ENCODE measurements around the gene GPR34.
"Not testable (repeated sequence)": the region's sequence is repeated elsewhere in the genome, so short reads cannot be mapped to it uniquely, and the experiment has no call there.

Gene GPR34

GRCh38 chrX:41695426-41695825, 6.7 kb downstream of the GPR34 start:
- DNase-seq (ENCODE audit: low spot score) = no peak

DNA sequence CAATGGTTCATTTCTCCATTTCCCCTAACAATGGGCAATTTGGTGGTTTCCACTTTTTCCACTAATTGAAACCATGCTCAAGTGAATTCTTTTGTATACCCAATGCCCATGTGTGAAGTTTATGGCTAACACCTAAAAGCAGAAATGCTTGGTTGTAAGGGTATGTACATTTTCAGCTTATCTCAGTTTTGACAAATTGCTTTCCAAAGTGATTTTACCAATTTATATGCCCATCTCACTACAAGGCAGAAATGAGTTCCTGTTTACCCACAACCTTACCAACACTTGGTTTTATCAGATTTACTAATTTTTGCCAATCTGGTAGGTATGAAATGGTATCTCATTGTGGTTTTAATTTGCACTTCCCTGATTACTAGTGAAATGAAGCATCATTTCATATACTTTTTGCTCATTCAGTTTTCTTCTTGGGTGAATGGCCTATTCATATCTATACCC, 14.8 kb downstream of the GPR34 start:
- no peak for DNase-seq (ENCODE audit: low spot score)

GRCh38 chrX:41705042-41705441, 16.3 kb downstream of the GPR34 start:
- no peak for DNase-seq (ENCODE audit: low spot score)

- DNase-seq (ENCODE audit: low spot score) = no peak
Observed at GRCh38 chrX:41705680-41706374, 17.1 kb downstream of the GPR34 start.

DNA sequence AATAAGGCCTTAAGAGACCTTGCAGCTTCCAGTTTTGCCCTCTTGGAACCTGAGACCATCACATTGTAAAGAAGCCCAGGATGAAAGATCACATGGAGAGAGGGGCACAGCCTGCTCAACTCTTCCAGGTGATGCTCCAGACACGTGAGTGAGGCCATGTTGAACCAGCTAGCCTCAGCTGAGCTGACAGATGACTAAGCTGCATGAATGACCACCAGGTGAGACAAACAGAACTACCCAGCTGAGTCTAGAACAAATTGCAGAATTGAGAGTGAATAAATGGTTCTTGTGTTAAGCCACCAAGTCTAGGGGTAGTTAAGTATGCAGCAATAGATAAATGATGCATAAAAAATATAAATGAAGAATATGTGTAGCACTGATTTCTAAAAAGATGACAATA, 18.4 kb downstream of the GPR34 start:
- no peak for DNase-seq (ENCODE audit: low spot score)

GRCh38 chrX:41708486-41708885, 19.7 kb downstream of the GPR34 start:
- no peak for DNase-seq (ENCODE audit: low spot score)

GRCh38 chrX:41711021-41711667, 22.4 kb downstream of the GPR34 start:
- no peak for DNase-seq (ENCODE audit: low spot score)

DNA sequence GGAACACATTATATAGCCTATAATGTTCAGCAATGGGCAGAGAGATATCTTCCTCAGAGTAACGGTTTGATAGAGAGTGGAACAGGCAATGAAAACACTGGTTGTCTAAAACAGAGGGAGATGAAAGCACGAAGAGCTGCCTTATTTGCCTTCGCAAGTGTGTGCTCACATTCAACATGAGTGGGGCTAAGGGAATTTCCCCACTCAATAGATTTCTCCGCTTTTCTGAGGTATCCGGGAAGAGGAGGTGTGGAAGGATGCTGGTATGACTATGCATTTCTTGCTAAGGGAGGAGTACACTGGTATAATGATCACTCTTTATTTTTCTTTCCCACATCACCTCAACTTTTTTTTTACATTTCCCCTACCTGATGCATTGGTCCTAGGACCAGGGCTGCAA, 27.4 kb downstream of the GPR34 start:
- DNase-seq (ENCODE audit: low spot score) = no peak

DNA sequence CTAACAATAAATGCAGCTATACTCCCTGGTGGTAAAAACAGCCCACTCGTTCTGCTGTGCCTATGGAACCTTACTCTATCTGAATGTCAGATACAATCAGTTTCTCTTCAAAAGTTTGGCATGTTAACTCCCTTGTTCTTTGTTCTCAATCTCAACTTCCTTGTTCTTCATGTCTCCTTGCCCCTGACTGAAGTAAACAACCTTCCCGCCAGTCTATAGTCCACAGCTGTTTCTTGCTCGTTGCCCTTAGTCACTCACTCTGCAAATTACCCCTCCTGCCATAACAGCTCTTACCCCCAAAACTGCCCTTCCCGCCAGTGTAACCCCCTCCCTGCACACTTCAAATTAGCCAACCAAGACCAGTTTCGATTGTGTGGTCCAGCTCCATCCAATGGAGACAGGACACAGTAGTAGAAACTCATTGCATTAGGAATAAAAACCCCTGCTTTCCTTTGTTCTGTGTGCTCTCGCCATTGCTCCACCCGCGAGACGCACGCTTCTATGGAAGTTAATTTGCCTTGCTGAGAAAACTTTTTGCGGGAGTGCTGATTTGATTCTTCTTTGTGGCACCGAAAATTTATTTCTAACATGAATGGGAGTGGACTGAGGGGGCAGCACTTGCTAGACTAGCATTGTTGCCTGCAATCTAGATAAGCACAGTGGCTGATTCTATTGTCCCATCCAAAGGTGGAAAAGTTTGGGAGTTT, 28.1 kb downstream of the GPR34 start:
- DNase-seq (ENCODE audit: low spot score) = no peak

DNA sequence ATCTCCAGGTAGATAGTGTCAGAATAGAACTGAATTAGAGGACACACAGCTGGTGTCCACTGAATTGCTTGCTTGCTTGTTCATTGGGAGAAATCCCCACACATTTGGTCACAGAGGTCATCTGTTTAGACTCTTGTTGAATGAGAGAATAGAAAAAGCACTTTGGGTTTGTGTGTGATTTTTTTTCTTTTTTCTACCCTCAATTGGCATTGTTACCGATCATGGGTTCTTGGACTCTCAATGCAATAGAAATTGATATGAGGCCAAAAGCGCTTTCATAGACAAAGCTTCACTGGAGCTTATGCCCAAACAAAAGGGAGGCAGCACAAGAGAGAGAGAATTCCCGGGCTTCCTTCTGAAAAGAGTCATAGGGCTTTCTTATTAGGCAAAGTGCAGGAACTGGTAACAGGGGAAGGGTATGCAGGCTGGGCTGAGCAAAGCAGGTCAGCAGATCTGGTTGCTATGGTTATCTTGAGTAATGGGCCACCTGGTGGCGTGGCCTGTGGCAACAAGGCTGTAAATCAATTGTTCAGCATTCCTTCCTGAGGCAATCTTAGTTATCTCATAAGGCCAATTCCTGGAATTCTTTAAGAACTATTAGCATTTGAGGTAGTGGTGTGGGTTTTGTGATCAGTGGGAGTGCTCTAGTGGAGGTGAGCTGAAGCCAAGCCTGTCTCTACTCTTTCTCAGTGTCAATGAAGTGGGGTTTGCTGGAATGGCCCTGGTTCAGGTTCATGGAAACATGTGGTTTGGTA, 29.9 kb downstream of the GPR34 start:
- DNase-seq (ENCODE audit: low spot score) = peak; percentile 4

GRCh38 chrX:41719610-41720009, 30.8 kb downstream of the GPR34 start:
- not testable (repeated sequence) for DNase-seq (ENCODE audit: low spot score)

DNA sequence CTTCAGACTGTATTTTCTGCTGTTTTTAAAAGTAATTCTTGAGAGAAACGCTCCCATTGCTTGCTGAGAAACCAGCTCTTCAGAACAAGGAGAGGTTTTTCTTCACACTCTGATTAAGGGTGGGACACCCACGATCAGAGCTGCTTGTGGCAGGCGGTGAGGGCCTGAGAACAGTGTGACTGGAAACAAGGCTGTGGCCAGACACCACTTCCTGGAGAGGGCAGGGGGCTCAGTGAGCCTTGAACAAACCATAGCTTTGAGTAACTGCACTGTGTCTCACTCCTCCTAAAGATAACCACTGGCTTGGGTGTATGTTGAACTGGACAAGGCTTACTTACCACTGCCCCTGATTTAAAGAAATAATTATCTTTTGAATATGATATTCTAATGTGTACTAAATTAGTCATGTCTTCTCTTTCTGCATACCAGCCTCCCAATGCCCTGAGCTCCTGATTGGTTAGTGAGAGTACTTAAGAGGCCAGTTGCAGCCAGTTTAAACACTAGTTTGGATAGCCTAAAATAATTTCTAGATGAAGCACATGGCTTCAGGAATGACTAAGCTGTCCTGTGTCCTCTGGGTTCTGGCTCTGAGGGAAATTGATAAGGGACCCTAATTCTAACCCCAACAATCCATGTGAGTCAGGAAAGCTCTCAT, 31.5 kb downstream of the GPR34 start:
- DNase-seq (ENCODE audit: low spot score) = no peak

- no peak for DNase-seq (ENCODE audit: low spot score)
Observed at GRCh38 chrX:41721590-41721989, 32.8 kb downstream of the GPR34 start.

DNA sequence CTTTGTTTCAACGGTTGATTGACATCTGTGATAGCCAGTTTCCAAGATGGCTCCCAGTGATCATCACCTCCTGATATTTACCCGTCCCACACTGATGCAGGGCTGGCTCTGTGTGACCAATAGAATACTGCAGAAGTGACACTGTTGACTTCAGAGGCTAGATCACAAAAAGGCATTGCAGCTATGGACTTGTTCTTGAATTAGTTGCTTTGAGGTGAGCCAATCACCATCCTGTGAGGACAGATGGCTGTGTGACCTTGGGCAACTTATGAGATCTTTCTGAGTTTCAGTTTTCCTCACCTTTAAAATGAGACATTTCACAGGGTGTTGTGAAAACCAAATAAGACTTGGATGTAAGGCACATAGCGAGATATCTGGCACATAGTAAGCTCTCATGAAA, 33.4 kb downstream of the GPR34 start:
- no peak for DNase-seq (ENCODE audit: low spot score)

GRCh38 chrX:41722816-41723618, 34.2 kb downstream of the GPR34 start:
- no peak for DNase-seq (ENCODE audit: low spot score)

GRCh38 chrX:41723826-41724225, 35.1 kb downstream of the GPR34 start, which contains the start of gene GPR82:
Gene GPR82 (plus strand): TSS chrX:41724181. CDS start chrX:41727027, 2,846 bp downstream.
- no peak for DNase-seq (ENCODE audit: low spot score)

DNA sequence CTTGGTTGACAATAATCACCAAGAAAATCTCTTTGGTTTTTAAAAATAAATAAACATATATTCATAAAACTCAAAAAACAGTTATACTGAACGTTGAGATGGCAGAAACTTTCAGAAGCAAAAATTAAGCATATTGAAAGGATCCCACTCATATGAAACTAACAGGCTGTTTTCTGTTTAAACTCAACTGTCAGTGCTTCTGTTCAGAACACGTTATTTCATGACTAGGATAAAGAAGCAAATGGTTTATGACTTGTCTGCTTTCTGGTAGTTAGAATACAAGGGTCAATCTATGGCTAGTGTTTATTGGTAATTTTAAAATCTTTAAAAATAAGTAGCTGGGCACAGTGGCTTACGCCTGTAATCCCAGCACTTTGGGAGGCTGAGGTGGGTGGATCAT, 39.4 kb downstream of the GPR34 start:
- no peak for DNase-seq (ENCODE audit: low spot score)

GRCh38 chrX:41730081-41730480, 41.3 kb downstream of the GPR34 start:
- DNase-seq (ENCODE audit: low spot score) = no peak

DNA sequence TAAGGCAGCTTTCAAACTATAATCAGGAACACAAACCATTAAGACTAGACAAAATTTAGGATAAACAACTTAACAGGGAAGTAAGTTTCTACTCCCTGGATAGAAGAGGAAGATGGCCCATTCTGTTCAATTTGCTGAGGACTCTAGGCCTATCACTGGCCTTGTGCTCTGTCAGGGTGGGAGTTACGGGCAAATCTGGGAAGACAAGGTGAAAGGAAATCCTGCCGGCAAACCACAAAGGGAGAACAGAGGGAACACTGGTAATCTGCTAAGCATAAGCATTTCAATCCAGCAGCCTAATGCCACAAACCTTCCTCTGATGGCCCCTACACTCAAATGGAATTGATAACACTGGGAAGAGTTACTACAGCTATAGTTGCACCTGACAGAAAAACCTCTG, 43.5 kb downstream of the GPR34 start:
- no peak for DNase-seq (ENCODE audit: low spot score)

DNA sequence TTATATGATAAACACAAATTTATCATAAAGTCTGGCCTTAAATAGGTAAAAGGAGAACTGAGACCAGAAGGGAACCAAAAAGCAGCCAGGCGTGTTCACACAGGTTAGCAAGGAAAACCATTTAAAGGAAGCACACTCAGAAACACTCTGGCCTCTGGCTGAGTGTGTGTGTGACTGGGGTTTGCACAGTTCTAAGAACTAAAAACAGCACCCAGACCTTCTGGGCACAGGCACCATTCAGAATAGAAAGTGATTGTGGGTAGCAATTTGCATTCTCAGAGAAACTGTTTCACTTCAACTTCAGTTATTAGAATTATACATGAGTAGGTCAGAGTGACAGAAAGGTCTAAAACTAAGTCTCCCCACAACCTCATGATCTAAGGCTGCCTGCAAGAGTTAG, 45.2 kb downstream of the GPR34 start:
- no peak for DNase-seq (ENCODE audit: low spot score)

DNA sequence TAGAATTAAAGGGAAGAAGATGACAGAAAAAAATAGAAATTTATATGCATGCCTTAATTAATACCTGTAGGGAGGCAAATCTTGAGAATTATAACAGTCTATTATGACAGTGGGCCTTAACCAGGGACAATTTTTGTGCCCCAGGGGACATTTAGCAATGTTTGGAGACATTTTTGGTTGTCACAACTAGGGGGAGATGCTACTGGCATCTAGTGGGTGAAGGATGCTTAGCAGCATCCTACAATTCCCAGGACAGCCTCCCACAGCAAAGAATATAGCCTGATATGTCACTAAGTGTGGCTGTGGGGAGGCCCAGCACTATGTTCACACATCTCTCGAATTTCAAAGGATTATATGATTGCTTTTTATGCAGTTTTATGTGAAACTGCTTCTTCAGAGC, 45.8 kb downstream of the GPR34 start:
- peak; percentile 9 for DNase-seq (ENCODE audit: low spot score)
